ENCODE results near the gene ARID1A.

DNA sequence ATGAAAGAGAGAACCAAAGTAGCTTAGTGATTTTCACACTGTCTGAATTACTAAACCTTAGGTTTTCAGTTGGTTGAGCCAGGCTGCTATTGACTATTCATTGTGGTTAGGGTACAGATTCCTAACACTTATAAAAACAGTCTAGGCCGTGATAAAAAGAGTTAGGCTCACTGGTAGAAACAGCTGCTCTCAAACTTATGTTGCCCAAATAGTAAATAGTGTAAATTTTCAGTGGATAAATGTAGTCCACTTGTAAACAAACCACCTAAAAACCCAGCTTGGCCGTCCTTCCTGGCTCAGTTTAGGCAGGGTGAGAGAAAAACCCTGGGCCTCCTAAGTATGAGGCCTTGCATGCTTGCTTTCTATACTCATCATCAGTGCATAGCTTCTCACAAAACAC lies 34.9 kb downstream of the ARID1A start:
- TF ChIP-seq, protein P1, sequence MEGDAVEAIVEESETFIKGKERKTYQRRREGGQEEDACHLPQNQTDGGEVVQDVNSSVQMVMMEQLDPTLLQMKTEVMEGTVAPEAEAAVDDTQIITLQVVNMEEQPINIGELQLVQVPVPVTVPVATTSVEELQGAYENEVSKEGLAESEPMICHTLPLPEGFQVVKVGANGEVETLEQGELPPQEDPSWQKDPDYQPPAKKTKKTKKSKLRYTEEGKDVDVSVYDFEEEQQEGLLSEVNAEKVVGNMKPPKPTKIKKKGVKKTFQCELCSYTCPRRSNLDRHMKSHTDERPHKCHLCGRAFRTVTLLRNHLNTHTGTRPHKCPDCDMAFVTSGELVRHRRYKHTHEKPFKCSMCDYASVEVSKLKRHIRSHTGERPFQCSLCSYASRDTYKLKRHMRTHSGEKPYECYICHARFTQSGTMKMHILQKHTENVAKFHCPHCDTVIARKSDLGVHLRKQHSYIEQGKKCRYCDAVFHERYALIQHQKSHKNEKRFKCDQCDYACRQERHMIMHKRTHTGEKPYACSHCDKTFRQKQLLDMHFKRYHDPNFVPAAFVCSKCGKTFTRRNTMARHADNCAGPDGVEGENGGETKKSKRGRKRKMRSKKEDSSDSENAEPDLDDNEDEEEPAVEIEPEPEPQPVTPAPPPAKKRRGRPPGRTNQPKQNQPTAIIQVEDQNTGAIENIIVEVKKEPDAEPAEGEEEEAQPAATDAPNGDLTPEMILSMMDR (conservative IDR thresholded peaks at IDR 0.05; ENCODE audit: low read depth, low read length), result no peak
- TF ChIP-seq CEBPB (IDR thresholded peaks at IDR 0.05; ENCODE audit: low read depth, low read length), result no peak
- TF ChIP-seq FOS (IDR thresholded peaks at IDR 0.05; ENCODE audit: low read depth, low read length), result no peak; the same call in 1 of the 2 replicates
- no peak for TF ChIP-seq POLR2A (IDR thresholded peaks at IDR 0.05; ENCODE audit: low read depth, low read length)
- no peak for TF ChIP-seq RCOR1 (IDR thresholded peaks at IDR 0.05; ENCODE audit: insufficient replicate concordance, low read length)
- TF ChIP-seq RAD21 (IDR thresholded peaks at IDR 0.05; ENCODE audit: low read length), result 0 out of 2 replicates have a peak, but pooled peaks have one; percentile 1
- TF ChIP-seq RFX5 (IDR thresholded peaks at IDR 0.05; ENCODE audit: low read depth, low read length), result no peak
- no peak for TF ChIP-seq SMC3 (IDR thresholded peaks at IDR 0.05; ENCODE audit: low read depth, low read length)
- TF ChIP-seq, protein P2, sequence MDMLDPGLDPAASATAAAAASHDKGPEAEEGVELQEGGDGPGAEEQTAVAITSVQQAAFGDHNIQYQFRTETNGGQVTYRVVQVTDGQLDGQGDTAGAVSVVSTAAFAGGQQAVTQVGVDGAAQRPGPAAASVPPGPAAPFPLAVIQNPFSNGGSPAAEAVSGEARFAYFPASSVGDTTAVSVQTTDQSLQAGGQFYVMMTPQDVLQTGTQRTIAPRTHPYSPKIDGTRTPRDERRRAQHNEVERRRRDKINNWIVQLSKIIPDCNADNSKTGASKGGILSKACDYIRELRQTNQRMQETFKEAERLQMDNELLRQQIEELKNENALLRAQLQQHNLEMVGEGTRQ (IDR thresholded peaks at IDR 0.05; ENCODE audit: low read depth, low read length), result no peak
- TF ChIP-seq, protein P3, sequence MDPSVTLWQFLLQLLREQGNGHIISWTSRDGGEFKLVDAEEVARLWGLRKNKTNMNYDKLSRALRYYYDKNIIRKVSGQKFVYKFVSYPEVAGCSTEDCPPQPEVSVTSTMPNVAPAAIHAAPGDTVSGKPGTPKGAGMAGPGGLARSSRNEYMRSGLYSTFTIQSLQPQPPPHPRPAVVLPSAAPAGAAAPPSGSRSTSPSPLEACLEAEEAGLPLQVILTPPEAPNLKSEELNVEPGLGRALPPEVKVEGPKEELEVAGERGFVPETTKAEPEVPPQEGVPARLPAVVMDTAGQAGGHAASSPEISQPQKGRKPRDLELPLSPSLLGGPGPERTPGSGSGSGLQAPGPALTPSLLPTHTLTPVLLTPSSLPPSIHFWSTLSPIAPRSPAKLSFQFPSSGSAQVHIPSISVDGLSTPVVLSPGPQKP (IDR thresholded peaks at IDR 0.05; ENCODE audit: borderline replicate concordance, low read depth, low read length), result no peak
